AG04450 (cell line): Measurements from ENCODE around the gene SLC43A3. TPM values are rescaled to one million over a fixed set of nuclear protein-coding genes. Genes with fewer than 3 reads are reported as not detected.

Experiments
- CTCF ChIA-PET: fragments of 300-600, 350-600 bp; formaldehyde crosslinking; extraction: SDS; loops from one replicate; lab custom pipeline; 2022; ENCODE audit warnings: antibody characterized with exemption, inconsistent platforms; lab: Charles Lee
- POLR2A ChIA-PET: fragments of 350-600 bp; formaldehyde crosslinking; extraction: SDS; loops from one replicate; lab custom pipeline; 2021; ENCODE audit warnings: antibody characterized with exemption, inconsistent platforms; lab: Yijun Ruan, JAX
- DNase-seq: peaks from one replicate; pipeline ENCODE4 v3.0.0-alpha.2; 2011; ENCODE audit warnings: low read depth, low spot score
- H3K27ac ChIP-seq: one replicate; pipeline ENCODE4 v1.5.1; 2012; ENCODE audit warnings: low read depth, low read length, control low read depth
- H3K27me3 ChIP-seq: one replicate; pipeline ENCODE4 v1.6.0; 2012; ENCODE audit warnings: low read length; ENCODE audit not compliant: control insufficient read depth, insufficient read depth
- H3K4me3 ChIP-seq: 2 replicates; pipeline ENCODE4 v1.5.1; 2011; ENCODE audit warnings: mild to moderate bottlenecking, low read depth, low read length, control low read depth
- H3K9me3 ChIP-seq: 2 replicates; pipeline ENCODE4 v1.5.1; 2012; ENCODE audit warnings: low read length; ENCODE audit not compliant: control insufficient read depth, insufficient read depth
- CTCF ChIP-seq: IDR thresholded peaks from 2 replicates; pipeline ENCODE4 v1.5.1; 2011; ENCODE audit warnings: low read depth, low read length, control low read depth, inconsistent platforms
- polyA minus RNA-seq: library from RNA; depleted of rRNA, polyadenylated mRNA; stranded (reverse); fragments of >200 nt; gene quantifications from 2 replicates; pipeline ENCODE4 v1.2.3, GENCODE V29; 2011; rRNA and poly(A)+ RNA removed
- polyA plus RNA-seq: library from polyadenylated mRNA; depleted of rRNA; stranded (reverse); fragments of >200 nt; gene quantifications from 2 replicates; pipeline ENCODE4 v1.2.3, GENCODE V29; 2011; rRNA removed

SLC43A3 gene
- 24.4 and 25.1 TPM in 2 replicates for polyA plus RNA-seq
- 30.1 and 43.1 TPM in 2 replicates for polyA minus RNA-seq

- no peak for TF ChIP-seq CTCF
- Histone ChIP-seq H3K4me3 (peak within 1 kb of the TSS; percentile 60), H3K27ac (peak within 1 kb of the TSS; percentile 91), H3K9me3 (no peaks in the 10 kb centered on the region), H3K27me3 (no peaks in the 10 kb centered on the region)
- CTCF ChIA-PET: interaction anchor here (0.6 to 2.6 kb wide), 6 partner anchors 30 to 100 kb away, joined by 3 to 30 read pairs (median 6); partner anchors contain the start of gene RTN4RL2
- POLR2A ChIA-PET: interaction anchor here (0.7 kb wide), 2 partner anchors 32 to 102 kb away, joined by 3 to 13 read pairs; no protein-coding TSS in a partner anchor
- no peak for DNase-seq
These were observed at the start of gene SLC43A3 for GRCh38 chr11:57426929-57427726. TSS of gene SLC43A3 (minus strand) at chr11:57427121. CDS start at chr11:57426172, 949 bp downstream.

GRCh38 chr11:57476047-57476756, 49.3 kb upstream of the SLC43A3 start:
- no peak overlapping the region for H3K27ac ChIP-seq
- CTCF ChIA-PET: interaction anchor here (0.7 to 9.9 kb wide), 5 partner anchors 13 to 168 kb away, joined by 3 to 115 read pairs (median 4); partner anchors contain the start of gene RTN4RL2
- POLR2A ChIA-PET: interaction anchor here (0.6 kb wide), 1 partner anchor 10 kb away, joined by 3 read pairs; no protein-coding TSS in a partner anchor

GRCh38 chr11:57475671-57476046, 48.7 kb upstream of the SLC43A3 start:
- no peak overlapping the region for H3K27ac ChIP-seq
- ChIA-PET POLR2A (no interaction called here), CTCF (interaction anchor here (1.0 to 9.9 kb wide), 5 partner anchors 8 to 18 kb away, joined by 3 to 115 read pairs (median 26); partner anchors contain the start of gene RTN4RL2)
- DNase-seq: no peak
- peaks cover 21% of the 10 kb centered on the region for H3K27me3 ChIP-seq
- H3K9me3 ChIP-seq: no peaks in the 10 kb centered on the region; the same call in 1 of the 2 replicates
- no peak for TF ChIP-seq CTCF
- no peak overlapping the region for H3K4me3 ChIP-seq

More at GRCh38 chr11:57476047-57476756, 49.3 kb upstream of the SLC43A3 start:
- Histone ChIP-seq H3K9me3 (no peaks in the 10 kb centered on the region; the same call in 1 of the 2 replicates), H3K4me3 (peak overlapping the region; percentile 37), H3K27me3 (peaks cover 25% of the 10 kb centered on the region)
- no peak for DNase-seq
- no peak for TF ChIP-seq CTCF

- CTCF ChIA-PET: interaction anchor here (1.0 to 4.6 kb wide), 5 partner anchors 8 to 52 kb away, joined by 3 to 57 read pairs (median 15); partner anchors contain the start of gene RTN4RL2
- POLR2A ChIA-PET: interaction anchor here (0.6 to 1.1 kb wide), 2 partner anchors 8 to 49 kb away, joined by 4 to 6 read pairs; no protein-coding TSS in a partner anchor
- no peaks in the 10 kb centered on the region; the same call in 1 of the 2 replicates for H3K9me3 ChIP-seq
- no peak overlapping the region for H3K4me3 ChIP-seq
- no peak for DNase-seq
- H3K27ac ChIP-seq: no peak overlapping the region
- H3K27me3 ChIP-seq: peaks cover 17% of the 10 kb centered on the region
- TF ChIP-seq CTCF: no peak
These were observed 48.3 kb upstream of the SLC43A3 start for GRCh38 chr11:57475191-57475590.
